GM18858 (cell line): ENCODE results near the gene R3HDM2.

ENCODE experiments used
- ATAC-seq: cut with Tn5 transposase; IDR thresholded peaks from one replicate; pipeline ENCODE4 v1.9.1; 2021; ENCODE audit not compliant: unreplicated experiment

Gene R3HDM2

DNA sequence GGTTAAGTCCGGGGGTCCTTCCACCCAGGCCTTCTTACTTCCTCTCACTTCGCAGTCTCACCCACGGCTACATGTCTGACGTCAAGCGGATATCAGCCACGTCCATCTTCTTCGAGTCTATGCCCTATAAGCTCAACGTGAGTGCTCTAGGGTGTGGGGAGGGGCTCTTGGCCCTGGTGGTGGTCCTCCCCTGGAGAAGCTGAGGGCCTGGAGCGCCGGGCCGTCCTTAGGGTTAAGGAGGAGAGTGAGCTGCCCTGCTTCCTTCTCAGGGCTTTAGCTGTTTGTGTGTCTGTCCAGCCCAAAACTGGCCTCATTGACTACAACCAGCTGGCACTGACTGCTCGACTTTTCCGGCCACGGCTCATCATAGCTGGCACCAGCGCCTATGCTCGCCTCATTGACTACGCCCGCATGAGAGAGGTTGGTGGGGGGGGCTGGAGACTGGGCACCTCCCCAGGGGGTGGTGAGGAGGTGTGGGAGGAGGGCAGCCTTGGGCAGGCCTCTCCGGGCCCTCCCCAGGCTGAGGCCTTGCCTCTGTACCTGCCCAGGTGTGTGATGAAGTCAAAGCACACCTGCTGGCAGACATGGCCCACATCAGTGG is 198.6 kb downstream of the R3HDM2 start:
- no peak for ATAC-seq

GRCh38 chr12:57231276-57232021 is 199.4 kb downstream of the R3HDM2 start:
- no peak for ATAC-seq

DNA sequence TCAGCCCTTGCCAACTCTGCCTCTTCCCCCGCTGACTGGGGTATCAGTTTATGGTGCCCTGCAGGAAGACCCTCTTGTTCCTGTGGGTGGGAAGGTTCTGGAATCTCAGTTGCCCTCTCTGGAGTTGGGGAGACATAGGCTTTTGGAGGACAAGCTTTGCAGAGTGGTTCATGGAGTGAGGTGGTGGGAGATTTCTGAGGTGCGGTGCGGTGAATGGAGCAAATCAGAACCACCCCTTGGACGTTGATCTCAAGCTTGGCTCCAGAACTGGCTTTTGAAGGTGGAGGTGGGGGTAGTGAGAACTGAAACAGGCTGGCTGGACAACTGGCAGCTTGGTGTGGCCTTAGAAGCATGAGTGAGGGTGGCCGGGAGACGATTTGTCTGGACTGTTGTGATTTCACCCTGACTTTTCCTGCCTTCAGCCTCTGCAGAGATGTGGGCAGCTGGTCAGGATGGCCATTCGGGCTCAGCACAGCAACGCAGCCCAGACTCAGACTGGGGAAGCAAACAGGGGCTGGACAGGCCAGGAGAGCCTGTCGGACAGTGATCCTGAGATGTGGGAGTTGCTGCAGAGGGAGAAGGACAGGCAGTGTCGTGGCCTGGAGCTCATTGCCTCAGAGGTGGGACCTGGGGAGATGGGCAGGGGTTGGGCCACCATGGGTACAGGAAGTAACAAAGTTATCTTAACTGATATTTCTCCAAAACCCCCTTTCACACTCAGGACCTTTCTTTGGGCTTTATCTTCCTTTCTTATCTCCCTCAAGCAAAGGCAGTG is 200.3 kb downstream of the R3HDM2 start:
- no peak for ATAC-seq

DNA sequence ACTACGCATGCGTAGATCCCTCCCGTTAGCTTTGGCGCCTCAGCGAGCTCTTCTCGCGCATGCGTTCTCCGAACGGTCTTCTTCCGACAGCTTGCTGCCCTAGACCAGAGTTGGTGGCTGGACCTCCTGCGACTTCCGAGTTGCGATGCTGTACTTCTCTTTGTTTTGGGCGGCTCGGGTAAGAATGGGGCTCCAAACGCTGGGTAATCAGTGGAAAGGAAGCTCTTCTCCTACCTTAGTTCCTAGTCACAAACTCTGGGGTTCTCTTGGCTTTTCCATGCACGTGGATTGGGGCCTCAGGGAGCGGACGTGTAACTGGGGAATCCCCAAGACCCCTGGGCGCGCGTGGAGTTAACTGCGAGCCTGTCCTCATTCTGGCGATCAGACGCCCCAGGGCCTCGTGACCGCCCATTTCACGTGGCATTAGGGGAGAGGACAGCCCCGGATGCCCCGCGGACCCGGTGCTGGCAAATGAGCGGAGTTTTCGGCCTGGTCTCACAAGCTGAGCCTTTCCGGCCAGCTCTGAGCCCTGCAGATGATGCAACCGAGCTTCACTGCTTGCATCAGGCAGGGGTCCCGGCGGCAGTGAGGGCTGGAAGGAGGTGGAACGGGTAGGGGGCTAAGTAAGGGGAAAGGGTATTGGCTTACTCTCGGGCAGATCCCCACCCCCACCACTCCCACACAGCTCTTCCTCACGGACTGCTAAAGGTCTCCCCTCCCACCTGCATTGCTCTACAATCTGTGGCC is 201.0 kb downstream of the R3HDM2 start, which contains the start of gene SHMT2:
SHMT2 (plus strand) TSS at position 78 of the 747 bp plus-strand sequence; CDS start at position 146, 68 bp downstream.
- ATAC-seq = no peak

- no peak for ATAC-seq
These were observed 201.7 kb downstream of the R3HDM2 start for GRCh38 chr12:57229046-57229633.

GRCh38 chr12:57227315-57228115 is 203.3 kb downstream of the R3HDM2 start:
- no peak for ATAC-seq

DNA sequence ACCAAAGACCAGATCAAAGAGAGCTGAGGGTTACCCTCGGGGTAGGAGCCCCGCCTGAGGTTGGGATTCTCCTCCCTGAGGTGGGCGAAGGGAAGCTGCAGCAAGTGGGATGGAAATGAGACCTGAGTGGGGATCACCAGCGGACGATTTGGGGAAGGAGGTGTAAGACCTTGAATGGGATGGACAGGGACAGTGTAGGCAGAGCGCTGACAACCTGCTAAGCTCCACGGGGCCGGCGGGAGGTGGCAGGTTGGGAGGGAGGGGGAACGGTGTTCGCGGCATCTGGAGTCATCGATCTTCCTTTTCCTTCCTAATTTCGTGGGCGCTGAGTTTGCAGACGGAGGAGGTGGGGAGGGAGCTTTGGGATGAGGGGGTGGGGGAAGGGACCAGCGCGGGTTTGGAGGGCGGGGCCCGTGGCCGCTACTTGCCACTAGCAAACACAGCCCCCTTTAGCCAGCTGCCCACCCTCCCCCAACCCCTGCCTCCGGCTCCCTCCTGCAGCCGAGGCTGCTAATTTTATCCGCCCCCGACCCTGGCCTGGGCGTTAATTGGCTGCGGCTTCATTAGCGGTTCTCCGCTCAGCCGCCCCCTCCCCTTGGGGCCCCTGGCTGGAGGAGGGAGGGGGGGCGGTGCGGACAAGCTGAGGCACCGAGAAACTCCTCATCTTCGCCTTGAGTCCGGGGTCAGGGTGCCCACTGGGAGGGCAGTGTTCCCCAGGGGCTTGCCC is 204.1 kb downstream of the R3HDM2 start:
- no peak for ATAC-seq

DNA sequence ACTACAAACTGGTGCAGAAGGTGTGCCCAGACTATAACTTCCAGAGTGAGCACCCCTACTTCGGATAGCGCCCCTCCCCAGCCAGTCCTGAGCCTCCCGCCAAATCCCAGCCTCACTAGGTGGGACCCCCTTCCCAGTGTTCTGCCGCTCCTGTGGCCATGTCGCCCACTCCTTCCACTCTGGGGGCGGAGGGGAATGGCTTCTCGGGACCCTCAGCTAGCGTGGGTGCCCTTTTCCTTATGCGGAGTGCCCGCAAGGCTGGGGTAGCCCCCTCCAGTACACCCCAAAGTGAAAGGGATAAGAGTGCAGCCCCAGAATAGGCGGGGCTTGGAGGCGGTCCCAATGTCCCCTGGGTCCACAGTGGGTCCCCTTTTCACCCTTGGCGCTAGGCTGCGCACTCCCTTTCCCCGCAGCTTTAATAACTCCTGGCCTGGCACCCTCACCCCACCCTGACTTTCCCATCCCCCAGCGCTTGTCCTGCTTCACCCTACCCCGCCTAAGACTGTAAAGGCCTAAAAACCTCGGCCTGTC is 205.1 kb downstream of the R3HDM2 start:
- ATAC-seq = no peak

DNA sequence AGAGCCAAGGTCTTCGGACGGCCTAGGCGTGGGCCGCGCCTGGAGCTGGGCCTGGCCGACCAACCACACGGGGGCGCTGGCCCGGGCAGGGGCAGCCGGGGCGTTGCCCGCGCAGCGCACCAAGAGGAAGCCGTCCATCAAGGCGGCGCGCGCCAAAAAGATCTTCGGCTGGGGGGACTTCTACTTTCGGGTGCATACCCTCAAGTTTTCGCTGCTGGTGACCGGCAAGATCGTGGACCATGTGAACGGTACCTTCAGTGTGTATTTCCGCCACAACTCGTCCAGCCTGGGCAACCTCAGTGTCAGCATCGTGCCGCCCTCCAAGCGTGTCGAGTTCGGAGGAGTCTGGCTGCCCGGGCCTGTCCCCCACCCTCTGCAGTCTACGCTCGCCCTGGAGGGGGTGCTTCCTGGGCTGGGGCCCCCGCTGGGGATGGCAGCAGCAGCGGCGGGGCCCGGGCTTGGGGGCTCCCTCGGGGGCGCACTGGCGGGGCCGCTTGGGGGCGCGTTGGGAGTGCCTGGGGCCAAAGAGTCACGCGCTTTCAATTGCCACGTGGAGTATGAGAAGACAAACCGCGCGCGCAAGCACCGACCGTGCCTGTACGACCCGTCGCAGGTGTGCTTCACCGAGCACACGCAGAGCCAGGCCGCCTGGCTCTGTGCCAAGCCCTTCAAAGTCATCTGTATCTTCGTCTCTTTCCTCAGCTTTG is 205.7 kb downstream of the R3HDM2 start:
- ATAC-seq = no peak

GRCh38 chr12:57224278-57224972 is 206.4 kb downstream of the R3HDM2 start:
- no peak for ATAC-seq

DNA sequence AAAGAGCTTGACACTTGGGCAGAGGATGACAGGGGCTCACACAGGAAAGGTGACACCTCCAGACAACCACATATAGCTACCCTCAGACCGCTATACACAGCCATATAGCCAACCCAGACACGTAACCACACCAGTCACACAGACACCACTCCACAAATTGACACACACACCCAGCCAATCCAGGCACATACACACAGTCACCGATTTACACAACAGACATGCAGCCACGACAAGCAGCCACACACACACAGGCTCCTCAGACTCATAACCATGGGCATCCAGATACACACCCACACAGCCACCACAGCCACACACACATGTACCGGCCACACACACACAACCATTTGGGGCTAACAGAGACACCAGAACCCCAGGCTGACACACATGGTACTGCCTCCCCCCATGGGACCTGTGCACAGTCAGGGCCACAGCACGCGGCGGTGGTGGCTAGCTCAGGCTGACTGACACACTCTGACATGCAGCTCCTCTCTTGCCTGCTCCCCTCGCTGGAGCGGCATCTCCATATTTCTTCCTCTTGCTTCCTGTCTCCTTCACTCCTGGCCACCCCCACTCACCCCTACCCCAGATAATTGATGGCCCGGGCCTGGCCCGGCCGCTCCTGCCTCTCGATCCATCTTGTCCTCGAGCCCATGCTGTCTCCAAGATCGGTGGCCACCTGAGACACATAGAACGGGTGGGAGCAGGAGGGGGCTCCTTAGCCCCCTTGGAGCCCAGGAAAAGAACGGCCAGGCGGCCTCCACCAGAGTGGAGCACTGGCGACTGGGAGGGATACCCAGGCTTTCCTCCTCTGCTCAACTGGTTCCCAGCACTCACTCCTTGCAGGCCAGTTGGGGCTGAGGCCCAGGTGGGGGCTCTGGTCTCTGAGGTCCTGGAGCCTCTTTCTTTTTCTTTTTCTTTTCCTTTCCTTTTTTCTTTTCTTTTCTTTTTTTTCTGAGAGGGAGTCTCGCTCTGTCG is 207.4 kb downstream of the R3HDM2 start:
- no peak for ATAC-seq

GRCh38 chr12:57222286-57223190 is 208.3 kb downstream of the R3HDM2 start:
- no peak for ATAC-seq

- no peak for ATAC-seq
These were observed 209.5 kb downstream of the R3HDM2 start for GRCh38 chr12:57221169-57221917.

DNA sequence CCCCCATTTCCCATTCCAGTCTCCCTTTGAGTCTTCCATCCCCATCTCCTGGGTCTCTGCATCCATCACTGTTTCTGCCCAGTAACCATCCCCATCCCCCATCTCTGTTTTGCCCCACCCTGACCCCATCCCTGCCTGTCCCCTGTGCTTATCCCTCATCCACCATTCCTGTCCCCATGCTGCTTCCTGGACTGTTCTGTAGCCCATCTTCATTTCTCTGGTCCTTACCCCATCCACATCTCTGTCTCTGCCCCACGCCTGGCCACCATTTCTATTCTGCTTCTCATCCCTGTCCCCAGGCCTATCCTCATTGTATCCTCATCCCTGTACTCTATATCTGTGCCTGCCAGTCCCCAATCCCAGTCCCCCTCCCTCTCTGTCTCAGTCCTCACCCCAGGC is 210.1 kb downstream of the R3HDM2 start:
- ATAC-seq = no peak
